Heart right ventricle (tissue), 16 donors: ENCODE measurements around the gene GALNS. TPM values are rescaled to one million over a fixed set of nuclear protein-coding genes. Genes with fewer than 3 reads are reported as not detected.

Experiments used
- ATAC-seq, 8 donors: fragments of 200-7000 bp; cut with Tn5 transposase; one replicate each; pipeline ENCODE4 v1.9.1; 2020; ENCODE audit warnings: mild to moderate bottlenecking in 8 of 8, moderate library complexity in 8 of 8, moderate number of reproducible peaks in 1 of 8
- DNase-seq, 2 donors: peaks; one replicate each; pipeline ENCODE4 v3.0.0-alpha.2; 2020
- H3K27ac ChIP-seq, 10 donors: fragments of 200-600 bp; sonication (generic) in 2 of 10; one replicate each; pipeline versions ENCODE4 v1.5.0 to v1.8.0; 2020 to 2022; ENCODE audit warnings: mild to moderate bottlenecking in 3 of 10
- H3K27me3 ChIP-seq, 7 donors: fragments of 200-600 bp; one replicate each; pipeline ENCODE4 v1.8.0; 2021 to 2022; ENCODE audit warnings: mild to moderate bottlenecking in 2 of 7
- H3K36me3 ChIP-seq, 9 donors: fragments of 200-600 bp; sonication (generic) in 1 of 9; one replicate each; pipeline versions ENCODE4 v1.5.0 to v1.8.0; 2020 to 2022; ENCODE audit warnings: mild to moderate bottlenecking in 2 of 9
- H3K4me1 ChIP-seq, 9 donors: fragments of 200-600 bp; sonication (generic) in 1 of 9; one replicate each; pipeline versions ENCODE4 v1.5.0 to v1.8.0; 2020 to 2022; ENCODE audit warnings: mild to moderate bottlenecking in 4 of 9
- H3K4me3 ChIP-seq, 10 donors: fragments of 200-600 bp; sonication (generic) in 2 of 10; one replicate each; pipeline versions ENCODE4 v1.5.0 to v1.8.0; 2020 to 2022; ENCODE audit warnings: mild to moderate bottlenecking in 7 of 10, moderate library complexity in 2 of 10
- H3K9me3 ChIP-seq, 11 donors: fragments of 200-600 bp in 10 of 11; sonication (generic) in 2 of 11; one replicate each; pipeline versions ENCODE4 v1.5.0 to v1.8.0; 2013 to 2022; ENCODE audit warnings: mild to moderate bottlenecking in 2 of 11, control low read depth in 1 of 11, moderate library complexity in 1 of 11
- WGBS, 2 donors: extraction: QIAGEN DNeasy Blood & Tissue Kit; methylation state at CpG; one replicate each; pipeline ENCODE4 v1.1.7; 2013; ENCODE audit warnings: inconsistent platforms in 1 of 2; 5-methylcytosine and 5-hydroxymethylcytosine counted together
- intact Hi-C, 10 donors: fragments of 100-400 bp; cut with DNase I; formaldehyde crosslinking; loops; one replicate each; pipeline versions ENCODE4 v1.11.1 to v1.14.2; 2022
- polyA plus RNA-seq, 2 donors: library from polyadenylated mRNA; stranded (reverse); fragments of 200-250 nt; gene quantifications; one replicate each; pipeline ENCODE4 v1.2.3, GENCODE V29; 2013
- total RNA-seq, 10 donors: library from RNA; stranded (reverse); fragmentation: NEBNext Ultra II Directional in 3 of 10; extraction: Animal tissue kit (Norgen Biotek cat#: 25700) in 3 of 10; gene quantifications; one replicate each; pipeline versions ENCODE4 v1.2.1 to v1.2.4, GENCODE V29; 2021 to 2023
- TF ChIP-seq, protein P1 (sequence below), 9 donors: fragments of 200-600 bp; sonication (generic) in 2 of 9; IDR thresholded peaks; one replicate each; pipeline versions ENCODE4 v1.5.0 to v1.8.0; 2021 to 2022; ENCODE audit warnings: antibody characterized with exemption in 9 of 9, mild to moderate bottlenecking in 5 of 9, moderate library complexity in 1 of 9
- donor health status: Arrhythmogenic right ventricular cardiomyopathy.
- donor health status: ischemic (EF 13 %, LVEDD 7.1; RV severe dilation, severe dysfunction).
- donor health status: healthy with polysubstance abuse.
- donor health status: DM: no; HTN: yes; CAD: no.
- donor health status: DM: no; HTN: no; CAD: no.
- donor health status: ischemic (EF 25% LVEDD 6.9; RV normal size, moderate dysfunction).
- donor health status: ischemic (EF 25% LVEDD 5.7; RV mildly dilated, moderate dysfunction).
- donor health status: healthy.
- donor health status: DM: yes; HTN: yes; CAD: no.
- donor health status: Ischemic cardiomyopathy.
- donor health status: ischemic (EF 35%, LVEDD 5.7; RV mildly dilated, moderate dysfunction).
- donor health status: nonischemic (EF 11% LVEDD 7.7; RV severe dilation, severe dysfunction).
- donor health status: DM: yes; HTN: yes; CAD: no.
- donor health status: PGD.
- donor health status: ischemic (EF 29% LVEDD 5.4; RV normal size, mild dysfunction).
- donor health status: nonischemic (EF 23%, LVEDD 6.1; RV moderate dilation, normal function).

The GALNS gene
- total and polyA plus RNA-seq, 12 donors: 11.5 to 18.7 (median 13.8) TPM

DNA sequence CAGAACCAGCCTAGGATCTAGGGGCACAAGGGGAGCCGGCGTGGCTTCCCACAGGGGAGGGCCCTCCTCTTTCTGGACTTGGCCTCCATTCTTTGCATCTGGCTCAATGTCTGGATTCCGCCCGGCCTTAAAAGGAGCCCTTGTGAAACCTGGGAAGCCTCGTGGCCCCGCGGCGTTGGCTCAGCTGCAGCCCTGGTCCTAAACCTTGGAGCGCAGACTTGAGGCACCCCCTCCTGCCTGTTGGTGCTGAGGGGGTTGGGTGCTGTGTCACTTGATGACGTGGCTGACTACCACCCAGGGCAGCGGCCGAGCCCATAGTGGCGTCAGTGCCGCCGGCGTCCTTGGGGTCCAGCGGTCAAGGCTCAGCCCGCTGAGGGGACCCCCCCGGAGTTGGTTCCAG, 4.6 kb upstream of the GALNS start:
- 92 to 97% methylated on average over 19 of the region's 19 CpGs for WGBS, 2 donors
- TF ChIP-seq, protein P1, sequence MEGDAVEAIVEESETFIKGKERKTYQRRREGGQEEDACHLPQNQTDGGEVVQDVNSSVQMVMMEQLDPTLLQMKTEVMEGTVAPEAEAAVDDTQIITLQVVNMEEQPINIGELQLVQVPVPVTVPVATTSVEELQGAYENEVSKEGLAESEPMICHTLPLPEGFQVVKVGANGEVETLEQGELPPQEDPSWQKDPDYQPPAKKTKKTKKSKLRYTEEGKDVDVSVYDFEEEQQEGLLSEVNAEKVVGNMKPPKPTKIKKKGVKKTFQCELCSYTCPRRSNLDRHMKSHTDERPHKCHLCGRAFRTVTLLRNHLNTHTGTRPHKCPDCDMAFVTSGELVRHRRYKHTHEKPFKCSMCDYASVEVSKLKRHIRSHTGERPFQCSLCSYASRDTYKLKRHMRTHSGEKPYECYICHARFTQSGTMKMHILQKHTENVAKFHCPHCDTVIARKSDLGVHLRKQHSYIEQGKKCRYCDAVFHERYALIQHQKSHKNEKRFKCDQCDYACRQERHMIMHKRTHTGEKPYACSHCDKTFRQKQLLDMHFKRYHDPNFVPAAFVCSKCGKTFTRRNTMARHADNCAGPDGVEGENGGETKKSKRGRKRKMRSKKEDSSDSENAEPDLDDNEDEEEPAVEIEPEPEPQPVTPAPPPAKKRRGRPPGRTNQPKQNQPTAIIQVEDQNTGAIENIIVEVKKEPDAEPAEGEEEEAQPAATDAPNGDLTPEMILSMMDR (IDR thresholded peaks at IDR 0.05): no peak
- no peaks in the 10 kb centered on the region for H3K27me3 ChIP-seq
- intact Hi-C loops: no loop called here
- peaks cover 6 to 21% (median 12%) of the 10 kb centered on the region in 9 donors for H3K4me1 ChIP-seq
- H3K27ac ChIP-seq: no peak overlapping the region
- no peak for ATAC-seq
- DNase-seq: no peak
- H3K4me3 ChIP-seq: no peak overlapping the region
- no peaks in the 10 kb centered on the region for H3K9me3 ChIP-seq
- peaks cover 0 to 50% (median 21%) of the 10 kb centered on the region in 9 donors for H3K36me3 ChIP-seq

DNA sequence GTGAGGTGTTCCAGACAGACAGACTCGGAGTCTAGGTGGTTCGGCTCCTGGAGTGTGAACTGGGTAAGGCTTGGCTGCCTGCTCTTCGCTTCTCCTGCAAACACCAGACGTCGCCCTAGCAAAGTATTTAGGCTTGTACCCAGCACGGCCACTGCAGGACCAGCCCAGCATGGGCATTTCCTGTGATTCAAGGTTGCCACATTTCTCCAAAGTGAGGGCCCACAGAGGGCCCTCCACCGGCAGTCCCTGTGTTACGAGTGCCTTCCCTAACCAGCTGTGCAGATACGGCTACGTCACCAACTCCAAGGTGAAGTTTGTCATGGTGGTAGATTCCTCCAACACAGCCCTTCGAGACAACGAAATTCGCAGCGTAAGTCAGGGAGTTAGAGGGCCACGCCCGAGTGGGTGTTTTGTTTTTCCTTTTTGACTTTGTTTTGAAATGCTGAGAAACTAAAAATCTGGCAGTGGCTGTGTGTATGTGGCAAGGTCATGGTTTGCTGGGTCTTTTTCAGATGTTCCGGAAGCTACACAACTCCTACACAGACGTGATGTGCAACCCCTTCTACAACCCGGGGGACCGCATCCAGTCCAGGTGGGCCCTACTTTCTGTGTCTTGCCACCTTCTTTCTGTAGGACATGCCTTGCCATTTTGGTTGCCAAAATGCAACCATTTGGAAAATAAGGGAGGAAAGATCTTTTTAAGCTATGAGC, 2.8 kb upstream of the GALNS start:
- no peak overlapping the region for H3K27ac ChIP-seq
- no peak overlapping the region for H3K4me3 ChIP-seq
- intact Hi-C loops: loop anchor here in 4 of 10 donors (5.0 kb wide), 2 partner anchors 42 to 47 kb away; partner anchors contain the start of gene APRT (in 3 of the 4)
- TF ChIP-seq, protein P1 (IDR thresholded peaks at IDR 0.05): no peak
- WGBS, 2 donors: 90 to 94% methylated on average over 20 of the region's 20 CpGs
- peaks cover 0 to 52% (median 21%) of the 10 kb centered on the region in 9 donors for H3K36me3 ChIP-seq
- H3K9me3 ChIP-seq: no peaks in the 10 kb centered on the region
- ATAC-seq (no peak), DNase-seq (no peak)
- no peaks in the 10 kb centered on the region for H3K27me3 ChIP-seq
- H3K4me1 ChIP-seq: peaks cover 10 to 33% (median 22%) of the 10 kb centered on the region in 9 donors

GRCh38 chr16:88857728-88858339, 1.1 kb upstream of the GALNS start:
- Histone ChIP-seq H3K4me1 (peaks cover 10 to 48% (median 22%) of the 10 kb centered on the region in 9 donors), H3K9me3 (no peaks in the 10 kb centered on the region), H3K36me3 (peaks cover 0 to 53% (median 21%) of the 10 kb centered on the region in 9 donors), H3K27ac (peak overlapping the region; percentile 32 to 88 (median 82)), H3K27me3 (no peaks in the 10 kb centered on the region), H3K4me3 (peak overlapping the region; percentile 71 to 99 (median 93))
- intact Hi-C loops: loop anchor here in 6 of 10 donors (1.0 to 5.0 kb wide), 4 partner anchors 41 to 47 kb away; partner anchors contain the start of gene APRT (in 4 of the 6)
- TF ChIP-seq, protein P1 (IDR thresholded peaks at IDR 0.05): peak; percentile 40 to 78 (median 69)
- ATAC-seq (peak; percentile 42 to 85 (median 70)), DNase-seq (peak; percentile 67 to 81)
- 17 to 18% methylated on average over 12 of the region's 12 CpGs for WGBS, 2 donors

- H3K27ac ChIP-seq: peak overlapping the region in 9 of 10 donors; percentile 70 to 88 (median 82)
- peaks cover 0 to 49% (median 14%) of the 10 kb centered on the region in 9 donors for H3K36me3 ChIP-seq
- no peaks in the 10 kb centered on the region for H3K9me3 ChIP-seq
- 13 to 14% methylated on average over 33 to 42 of the region's 53 CpGs for WGBS, 2 donors
- no peaks in the 10 kb centered on the region for H3K27me3 ChIP-seq
- TF ChIP-seq, protein P1 (IDR thresholded peaks at IDR 0.05): no peak
- peaks cover 10 to 50% (median 22%) of the 10 kb centered on the region in 9 donors for H3K4me1 ChIP-seq
- peak overlapping the region; percentile 71 to 99 (median 93) for H3K4me3 ChIP-seq
- ATAC-seq (peak in 5 of 8 donors; percentile 2 to 48 (median 13)), DNase-seq (peak in 1 of 2 donors; percentile 42)
- intact Hi-C loops: loop anchor here in 5 of 10 donors (2.0 to 5.0 kb wide), 3 partner anchors 39 to 45 kb away; partner anchors contain the start of gene APRT (in 4 of the 5)
Measured at GRCh38 chr16:88856122-88856827, 472 bp downstream of the GALNS start.
